ENCODE results near the gene KIF16B. TPM values are rescaled to one million over a fixed set of nuclear protein-coding genes. Genes with fewer than 3 reads are reported as not detected.
"Not testable (repeated sequence)": the region's sequence is repeated elsewhere in the genome, so short reads cannot be mapped to it uniquely, and the experiment has no call there.

KIF16B gene
- total and polyA plus RNA-seq, 7 donors = 18.9 to 49.7 (median 22.4) TPM

- TF ChIP-seq POLR2A (IDR thresholded peaks at IDR 0.05) = no peak
- no peak for TF ChIP-seq EP300 (IDR thresholded peaks at IDR 0.05)
- TF ChIP-seq CTCF (IDR thresholded peaks at IDR 0.05) = no peak
- TF ChIP-seq POLR2AphosphoS5 (IDR thresholded peaks at IDR 0.05) = no peak
- H3K4me3 ChIP-seq = no peak overlapping the region
- H3K36me3 ChIP-seq = no peaks in the 10 kb centered on the region
- peaks cover 0 to 14% (median 6%) of the 10 kb centered on the region in 4 donors for H3K4me1 ChIP-seq
- no peak overlapping the region for H3K27ac ChIP-seq
- intact Hi-C loops (cut with DNase I) = no loop called here
- H3K27me3 ChIP-seq = no peaks in the 10 kb centered on the region
- DNase-seq = no peak
- WGBS, 2 donors = 93 to 96% methylated on average over 3 of the region's 3 CpGs
- H3K9me3 ChIP-seq = no peaks in the 10 kb centered on the region
Observed at GRCh38 chr20:16606468-16607070, 33.3 kb upstream of the KIF16B start.

- Histone ChIP-seq H3K27ac (no peak overlapping the region), H3K27me3 (no peaks in the 10 kb centered on the region), H3K36me3 (no peaks in the 10 kb centered on the region), H3K9me3 (no peaks in the 10 kb centered on the region), H3K4me1 (no peaks in the 10 kb centered on the region), H3K4me3 (no peak overlapping the region)
- TF ChIP-seq EP300 (IDR thresholded peaks at IDR 0.05) (no peak), POLR2AphosphoS5 (IDR thresholded peaks at IDR 0.05) (no peak), CTCF (IDR thresholded peaks at IDR 0.05) (no peak), POLR2A (IDR thresholded peaks at IDR 0.05) (no peak)
- WGBS, 2 donors = 84 to 85% methylated on average over 2 of the region's 2 CpGs
- no peak for DNase-seq
- intact Hi-C loops (cut with DNase I) = no loop called here
Observed at GRCh38 chr20:16601047-16601446, 27.8 kb upstream of the KIF16B start.

GRCh38 chr20:16599257-16599656 lies 26.0 kb upstream of the KIF16B start:
- TF ChIP-seq CTCF (IDR thresholded peaks at IDR 0.05) (no peak), EP300 (IDR thresholded peaks at IDR 0.05) (no peak), POLR2A (IDR thresholded peaks at IDR 0.05) (no peak), POLR2AphosphoS5 (IDR thresholded peaks at IDR 0.05) (no peak)
- Histone ChIP-seq H3K27me3 (no peaks in the 10 kb centered on the region), H3K27ac (no peak overlapping the region), H3K4me1 (no peaks in the 10 kb centered on the region), H3K9me3 (no peaks in the 10 kb centered on the region), H3K36me3 (no peaks in the 10 kb centered on the region), H3K4me3 (no peak overlapping the region)
- intact Hi-C loops (cut with DNase I) = no loop called here
- no peak for DNase-seq
- WGBS, 2 donors = 82 to 83% methylated on average over 3 of the region's 3 CpGs

- 91 to 93% methylated on average over 5 of the region's 5 CpGs for WGBS, 2 donors
- Histone ChIP-seq H3K4me3 (no peak overlapping the region), H3K36me3 (no peaks in the 10 kb centered on the region), H3K27me3 (no peaks in the 10 kb centered on the region), H3K27ac (no peak overlapping the region), H3K9me3 (no peaks in the 10 kb centered on the region), H3K4me1 (no peaks in the 10 kb centered on the region)
- DNase-seq = no peak
- no peak for TF ChIP-seq EP300 (IDR thresholded peaks at IDR 0.05)
- TF ChIP-seq POLR2A (IDR thresholded peaks at IDR 0.05) = no peak
- TF ChIP-seq CTCF (IDR thresholded peaks at IDR 0.05) = no peak
- no peak for TF ChIP-seq POLR2AphosphoS5 (IDR thresholded peaks at IDR 0.05)
- intact Hi-C loops (cut with DNase I) = no loop called here
Observed at GRCh38 chr20:16596991-16597390, 23.7 kb upstream of the KIF16B start.

- H3K36me3 ChIP-seq; H3K9me3 ChIP-seq; H3K4me3 ChIP-seq; DNase-seq; H3K27me3 ChIP-seq; H3K4me1 ChIP-seq; intact Hi-C loops (cut with DNase I); H3K27ac ChIP-seq: not testable (repeated sequence)
- 26 to 73% methylated on average over 3 of the region's 3 CpGs for WGBS, 2 donors
Observed at GRCh38 chr20:16596404-16596803, 23.2 kb upstream of the KIF16B start.

Data from sigmoid colon (tissue), 7 donors.